Vagina (tissue), 2 donors: ENCODE measurements around the gene TMEM62. TPM values are rescaled to one million over a fixed set of nuclear protein-coding genes. Genes with fewer than 3 reads are reported as not detected.

Source experiments
- DNase-seq, 2 donors: peaks; one replicate each; pipeline ENCODE4 v3.0.0-alpha.2; 2017; ENCODE audit errors: extremely low spot score in 2 of 2
- H3K27ac ChIP-seq: fragments of 200-600 bp; sonication (generic); one replicate; pipeline ENCODE4 v1.5.1; 2019
- H3K27me3 ChIP-seq: fragments of 200-600 bp; sonication (generic); one replicate; pipeline ENCODE4 v1.5.1; 2019
- H3K36me3 ChIP-seq, 2 donors: fragments of 200-600 bp; sonication (generic); one replicate each; pipeline ENCODE4 v1.5.1; 2017 to 2019
- H3K4me1 ChIP-seq: fragments of 200-600 bp; sonication (generic); one replicate; pipeline ENCODE4 v1.5.1; 2019
- H3K4me3 ChIP-seq, 2 donors: fragments of 200-600 bp; sonication (generic); 1 replicate in 1 of 2; 2 replicates in 1 of 2; pipeline ENCODE4 v1.5.1; 2016 to 2019
- H3K9me3 ChIP-seq: fragments of 200-600 bp; sonication (generic); one replicate; pipeline ENCODE4 v1.5.1; 2019
- POLR2A ChIP-seq, 2 donors: fragments of 450-650 bp; IDR thresholded peaks; one replicate each; pipeline ENCODE4 v1.6.1; 2017; ENCODE audit warnings: antibody characterized with exemption in 2 of 2, mild to moderate bottlenecking in 2 of 2, moderate library complexity in 2 of 2
- POLR2AphosphoS5 ChIP-seq, 2 donors: sonication (generic); formaldehyde crosslinking; IDR thresholded peaks; one replicate each; pipeline ENCODE4 v1.9.0; 2017; ENCODE audit warnings: antibody characterized with exemption in 2 of 2, mild to moderate bottlenecking in 2 of 2, low read depth in 1 of 2; ENCODE audit not compliant: insufficient read depth in 1 of 2
- intact Hi-C: fragments of 100-400 bp; cut with DNase I; formaldehyde crosslinking; loops from one replicate; pipeline ENCODE4 v1.15.1; 2023
- total RNA-seq: library from RNA; depleted of rRNA; stranded (reverse); fragments of >200 nt; gene quantifications from one replicate; pipeline ENCODE4 v1.2.3, GENCODE V29; 2016
- TF ChIP-seq, protein P1 (sequence below), 3 experiments: fragments of 450-650 bp in 2 of 3; fragments of 200-600 bp in 1 of 3; sonication (generic) in 1 of 3; IDR thresholded peaks; one replicate each; pipeline ENCODE4 v1.5.1; 2017 to 2019; ENCODE audit warnings: antibody characterized with exemption in 3 of 3, mild to moderate bottlenecking in 2 of 3, moderate library complexity in 2 of 3

Gene TMEM62
- total RNA-seq, 1 donor from 2014 or later: 86.9 TPM

DNA sequence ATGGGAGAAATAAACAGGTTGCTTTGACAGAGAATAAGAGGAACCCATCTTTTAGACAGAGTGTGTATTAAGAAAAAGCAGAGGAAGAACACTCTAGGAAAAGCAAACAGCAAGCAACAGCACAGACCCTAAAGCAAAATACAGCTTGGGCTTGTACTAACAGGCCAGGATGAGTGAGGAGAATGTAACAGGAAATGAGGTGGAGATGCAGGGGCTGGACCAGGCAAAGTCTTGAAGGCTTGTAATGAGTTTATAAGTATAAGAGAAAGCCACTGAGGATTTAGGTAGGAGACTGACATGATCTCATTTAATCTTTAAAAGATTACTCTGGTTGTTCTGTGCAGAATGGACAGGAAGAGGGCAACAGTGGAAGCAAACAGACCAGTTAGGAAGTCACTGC, 32.4 kb upstream of the TMEM62 start:
- H3K4me1 ChIP-seq: peaks cover 32% of the 10 kb centered on the region
- DNase-seq: no peak
- H3K27ac ChIP-seq: no peak overlapping the region
- TF ChIP-seq POLR2A (IDR thresholded peaks at IDR 0.05) (no peak), POLR2AphosphoS5 (IDR thresholded peaks at IDR 0.05; ENCODE audit: insufficient read depth in 1 of 2, low read depth in 1 of 2) (no peak)
- TF ChIP-seq, protein P1, sequence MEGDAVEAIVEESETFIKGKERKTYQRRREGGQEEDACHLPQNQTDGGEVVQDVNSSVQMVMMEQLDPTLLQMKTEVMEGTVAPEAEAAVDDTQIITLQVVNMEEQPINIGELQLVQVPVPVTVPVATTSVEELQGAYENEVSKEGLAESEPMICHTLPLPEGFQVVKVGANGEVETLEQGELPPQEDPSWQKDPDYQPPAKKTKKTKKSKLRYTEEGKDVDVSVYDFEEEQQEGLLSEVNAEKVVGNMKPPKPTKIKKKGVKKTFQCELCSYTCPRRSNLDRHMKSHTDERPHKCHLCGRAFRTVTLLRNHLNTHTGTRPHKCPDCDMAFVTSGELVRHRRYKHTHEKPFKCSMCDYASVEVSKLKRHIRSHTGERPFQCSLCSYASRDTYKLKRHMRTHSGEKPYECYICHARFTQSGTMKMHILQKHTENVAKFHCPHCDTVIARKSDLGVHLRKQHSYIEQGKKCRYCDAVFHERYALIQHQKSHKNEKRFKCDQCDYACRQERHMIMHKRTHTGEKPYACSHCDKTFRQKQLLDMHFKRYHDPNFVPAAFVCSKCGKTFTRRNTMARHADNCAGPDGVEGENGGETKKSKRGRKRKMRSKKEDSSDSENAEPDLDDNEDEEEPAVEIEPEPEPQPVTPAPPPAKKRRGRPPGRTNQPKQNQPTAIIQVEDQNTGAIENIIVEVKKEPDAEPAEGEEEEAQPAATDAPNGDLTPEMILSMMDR (IDR thresholded peaks at IDR 0.05): no peak
- intact Hi-C loops: no loop called here
- H3K4me3 ChIP-seq: no peak overlapping the region
- no peaks in the 10 kb centered on the region for H3K9me3 ChIP-seq
- H3K27me3 ChIP-seq: no peaks in the 10 kb centered on the region
- no peaks in the 10 kb centered on the region for H3K36me3 ChIP-seq

DNA sequence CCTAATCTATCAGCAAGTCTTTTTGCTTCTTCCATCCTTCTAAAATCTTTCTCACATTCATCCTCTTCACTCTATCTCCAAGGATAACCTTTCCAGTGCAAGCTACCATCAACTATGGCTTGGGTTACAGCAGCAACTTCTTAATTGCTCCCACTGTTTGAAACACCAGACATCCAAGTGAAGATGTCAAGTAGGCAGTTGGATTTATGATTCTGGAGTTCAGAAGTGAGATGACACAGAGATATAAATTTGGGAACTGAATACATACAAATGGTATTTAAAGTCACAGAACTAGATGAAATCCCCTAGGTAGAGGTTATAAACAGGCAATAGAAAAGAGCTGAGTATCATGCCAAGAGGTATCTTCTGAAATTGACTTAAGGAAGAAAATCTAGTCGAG, 31.2 kb upstream of the TMEM62 start:
- intact Hi-C loops: no loop called here
- no peak overlapping the region for H3K27ac ChIP-seq
- H3K27me3 ChIP-seq: no peaks in the 10 kb centered on the region
- H3K36me3 ChIP-seq: no peaks in the 10 kb centered on the region
- no peak overlapping the region for H3K4me3 ChIP-seq
- DNase-seq: no peak
- TF ChIP-seq POLR2AphosphoS5 (IDR thresholded peaks at IDR 0.05; ENCODE audit: insufficient read depth in 1 of 2, low read depth in 1 of 2) (no peak), POLR2A (IDR thresholded peaks at IDR 0.05) (no peak)
- TF ChIP-seq, protein P1 (IDR thresholded peaks at IDR 0.05): no peak
- H3K9me3 ChIP-seq: no peaks in the 10 kb centered on the region
- H3K4me1 ChIP-seq: peaks cover 37% of the 10 kb centered on the region

DNA sequence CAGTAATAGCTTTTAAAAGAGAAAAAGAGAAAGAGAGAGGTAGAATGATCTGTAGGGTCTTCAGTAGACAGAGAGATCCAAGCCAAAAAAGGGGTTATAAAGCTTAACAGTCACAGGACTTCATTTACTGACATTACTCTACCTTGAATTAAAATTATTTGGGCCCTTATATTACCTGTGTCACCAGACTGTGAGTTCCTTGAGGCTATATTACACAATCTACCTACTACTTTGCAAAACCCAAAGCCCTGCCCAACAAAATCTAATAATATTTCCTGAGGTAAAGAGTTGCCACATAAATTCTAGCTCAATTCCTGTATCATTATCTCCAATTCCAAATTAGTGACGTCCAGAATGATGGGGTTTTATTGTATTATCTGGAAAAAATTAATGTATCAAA, 29.5 kb upstream of the TMEM62 start:
- intact Hi-C loops: no loop called here
- DNase-seq: no peak

DNA sequence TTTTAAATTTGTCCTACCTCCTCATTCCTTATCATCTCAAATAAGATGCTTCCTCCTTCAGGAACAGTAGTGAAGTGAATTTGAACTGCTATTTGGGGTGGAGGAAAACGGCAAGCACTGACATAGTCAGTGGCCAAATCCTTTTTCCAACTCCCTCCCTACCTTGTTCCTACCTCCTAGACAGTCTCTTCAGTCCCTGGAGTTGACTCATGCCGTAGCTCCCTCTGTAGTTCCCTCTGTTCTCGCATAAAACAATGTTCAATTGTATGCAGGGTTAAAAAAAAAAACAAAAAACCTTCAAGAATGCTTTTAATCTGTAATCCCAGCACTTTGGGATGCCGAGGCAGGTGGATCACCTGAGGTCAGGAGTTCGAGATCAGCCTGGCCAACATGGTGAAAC, 29.0 kb upstream of the TMEM62 start:
- Histone ChIP-seq H3K4me1 (peaks cover 37% of the 10 kb centered on the region), H3K27ac (no peak overlapping the region), H3K27me3 (no peaks in the 10 kb centered on the region), H3K9me3 (no peaks in the 10 kb centered on the region), H3K4me3 (peak overlapping the region in 1 of 2 donors; percentile 82), H3K36me3 (no peaks in the 10 kb centered on the region)
- intact Hi-C loops: no loop called here
- no peak for DNase-seq
- TF ChIP-seq, protein P1 (IDR thresholded peaks at IDR 0.05): no peak
- TF ChIP-seq POLR2A (IDR thresholded peaks at IDR 0.05): no peak
- no peak for TF ChIP-seq POLR2AphosphoS5 (IDR thresholded peaks at IDR 0.05; ENCODE audit: insufficient read depth in 1 of 2, low read depth in 1 of 2)

More for the DNA sequence above, 29.5 kb upstream of the TMEM62 start:
- Histone ChIP-seq H3K27ac (no peak overlapping the region), H3K36me3 (no peaks in the 10 kb centered on the region), H3K4me3 (no peak overlapping the region), H3K9me3 (no peaks in the 10 kb centered on the region), H3K4me1 (peaks cover 37% of the 10 kb centered on the region), H3K27me3 (no peaks in the 10 kb centered on the region)
- no peak for TF ChIP-seq POLR2A (IDR thresholded peaks at IDR 0.05)
- TF ChIP-seq, protein P1 (IDR thresholded peaks at IDR 0.05): no peak
- TF ChIP-seq POLR2AphosphoS5 (IDR thresholded peaks at IDR 0.05; ENCODE audit: insufficient read depth in 1 of 2, low read depth in 1 of 2): no peak

DNA sequence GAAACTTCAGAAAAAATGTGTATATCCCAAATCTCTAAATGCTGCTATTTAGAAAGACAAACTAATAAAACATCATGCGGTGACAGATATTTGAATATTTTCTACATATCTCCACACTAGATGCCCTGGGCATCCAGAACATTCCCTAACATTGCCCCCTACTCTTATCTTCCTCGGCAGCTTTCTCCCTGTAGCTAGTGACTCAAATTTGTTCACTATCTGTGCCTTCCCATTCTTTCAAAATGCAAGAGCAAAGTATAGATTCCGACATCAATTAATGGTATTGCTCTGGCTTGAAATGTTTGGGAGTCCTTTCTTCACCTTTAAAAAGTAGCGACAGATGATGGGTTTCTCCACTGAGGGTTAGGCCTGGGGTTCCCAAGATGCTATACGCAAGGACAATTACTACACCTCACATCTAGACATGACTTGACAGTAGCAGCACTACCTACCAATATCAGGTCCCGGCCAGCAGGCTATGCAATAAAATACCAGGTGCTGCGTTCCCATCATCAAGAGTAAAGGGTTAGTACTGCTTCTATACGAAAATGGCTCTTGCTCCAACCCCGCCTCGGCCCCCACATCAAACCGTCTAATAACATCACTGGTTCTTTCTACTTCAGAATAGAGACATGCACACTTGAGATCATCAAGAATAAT, 28.2 kb upstream of the TMEM62 start:
- intact Hi-C loops: no loop called here
- no peak for TF ChIP-seq POLR2AphosphoS5 (IDR thresholded peaks at IDR 0.05; ENCODE audit: insufficient read depth in 1 of 2, low read depth in 1 of 2)
- no peak for TF ChIP-seq POLR2A (IDR thresholded peaks at IDR 0.05)
- TF ChIP-seq, protein P1 (IDR thresholded peaks at IDR 0.05): no peak
- peaks cover 37% of the 10 kb centered on the region for H3K4me1 ChIP-seq
- H3K36me3 ChIP-seq: no peaks in the 10 kb centered on the region
- peak overlapping the region; percentile 79 to 82 for H3K4me3 ChIP-seq
- peak in 1 of 2 donors; percentile 86 for DNase-seq
- H3K9me3 ChIP-seq: no peaks in the 10 kb centered on the region
- no peaks in the 10 kb centered on the region for H3K27me3 ChIP-seq
- H3K27ac ChIP-seq: peak overlapping the region; percentile 89
